Right ventricle myocardium superior (tissue), 1 donor: Measurements from ENCODE around the gene SLC4A4. TPM values are rescaled to one million over a fixed set of nuclear protein-coding genes. Genes with fewer than 3 reads are reported as not detected.
A peak's percentile ranks its signal among the peaks of the same experiment; 100 is the strongest.

Source experiments
- ATAC-seq: fragments of 200-7000 bp; cut with Tn5 transposase; one replicate; pipeline ENCODE4 v1.9.1; 2020; ENCODE audit warnings: mild to moderate bottlenecking; ENCODE audit not compliant: poor library complexity
- DNase-seq: peaks from one replicate; pipeline ENCODE4 v3.0.0-alpha.2; 2020
- intact Hi-C: fragments of 100-400 bp; cut with DNase I; formaldehyde crosslinking; loops from one replicate; pipeline ENCODE4 v1.11.2; 2022
- total RNA-seq: library from RNA; stranded (reverse); fragmentation: NEBNext Ultra II Directional; extraction: Animal tissue kit (Norgen Biotek cat#: 25700); gene quantifications from one replicate; pipeline ENCODE4 v1.2.1, GENCODE V29; 2021
- donor health status: DM: no; HTN: yes; CAD: no; lungs with severe emphysema.

SLC4A4 gene
- total RNA-seq, 1 donor from 2014 or later: 21.2 TPM

GRCh38 chr4:71449878-71450277 is 111.1 kb downstream of the SLC4A4 start:
- ATAC-seq (no peak), DNase-seq (no peak)
- intact Hi-C loops: loop anchor here (10.0 kb wide), 1 partner anchor 215 kb away; no protein-coding TSS in a partner anchor

GRCh38 chr4:71453531-71453930 is 114.7 kb downstream of the SLC4A4 start:
- no peak for DNase-seq
- no peak for ATAC-seq
- intact Hi-C loops: loop anchor here (10.0 kb wide), 1 partner anchor 219 kb away; no protein-coding TSS in a partner anchor

GRCh38 chr4:71456841-71457240 is 118.0 kb downstream of the SLC4A4 start:
- ATAC-seq (peak; percentile 89), DNase-seq (no peak)
- intact Hi-C loops: loop anchor here (10.0 kb wide), 1 partner anchor 222 kb away; no protein-coding TSS in a partner anchor

GRCh38 chr4:71460371-71460770 is 121.6 kb downstream of the SLC4A4 start:
- ATAC-seq (no peak), DNase-seq (no peak)
- intact Hi-C loops: no loop called here

GRCh38 chr4:71461422-71461821 is 122.6 kb downstream of the SLC4A4 start:
- intact Hi-C loops: no loop called here
- no peak for DNase-seq
- no peak for ATAC-seq

- DNase-seq (no peak), ATAC-seq (no peak)
- intact Hi-C loops: no loop called here
These were observed 128.0 kb downstream of the SLC4A4 start for GRCh38 chr4:71466775-71467174.

- no peak for DNase-seq
- ATAC-seq: no peak
- intact Hi-C loops: no loop called here
These were observed 129.4 kb downstream of the SLC4A4 start for GRCh38 chr4:71468116-71468710.

GRCh38 chr4:71469541-71469940 is 130.7 kb downstream of the SLC4A4 start:
- ATAC-seq (no peak), DNase-seq (no peak)
- intact Hi-C loops: no loop called here

GRCh38 chr4:71470524-71470923 is 131.7 kb downstream of the SLC4A4 start:
- no peak for DNase-seq
- no peak for ATAC-seq
- intact Hi-C loops: no loop called here

- DNase-seq (no peak), ATAC-seq (no peak)
- intact Hi-C loops: no loop called here
These were observed 134.1 kb downstream of the SLC4A4 start for GRCh38 chr4:71472946-71473345.

- ATAC-seq: no peak
- intact Hi-C loops: no loop called here
These were observed 134.9 kb downstream of the SLC4A4 start for GRCh38 chr4:71473541-71474240.

GRCh38 chr4:71474731-71475130 is 135.9 kb downstream of the SLC4A4 start:
- ATAC-seq: no peak

More at GRCh38 chr4:71473541-71474240, 134.9 kb downstream of the SLC4A4 start:
- no peak for DNase-seq

GRCh38 chr4:71476240-71476639 is 137.4 kb downstream of the SLC4A4 start:
- no peak for DNase-seq
- no peak for ATAC-seq
- intact Hi-C loops: no loop called here

More at GRCh38 chr4:71474731-71475130, 135.9 kb downstream of the SLC4A4 start:
- no peak for DNase-seq
- intact Hi-C loops: no loop called here

- intact Hi-C loops: no loop called here
- DNase-seq: no peak
- ATAC-seq: peak; percentile 42
These were observed 147.9 kb downstream of the SLC4A4 start for GRCh38 chr4:71486550-71487343.

GRCh38 chr4:71487344-71487920 is 148.6 kb downstream of the SLC4A4 start:
- ATAC-seq (peak; percentile 90), DNase-seq (no peak)
- intact Hi-C loops: no loop called here

GRCh38 chr4:71494539-71494938 is 155.7 kb downstream of the SLC4A4 start:
- intact Hi-C loops: no loop called here
- ATAC-seq: no peak
- no peak for DNase-seq

GRCh38 chr4:71495454-71495853 is 156.6 kb downstream of the SLC4A4 start:
- DNase-seq (no peak), ATAC-seq (no peak)
- intact Hi-C loops: no loop called here

- intact Hi-C loops: no loop called here
- ATAC-seq (no peak), DNase-seq (no peak)
These were observed 158.3 kb downstream of the SLC4A4 start for GRCh38 chr4:71497078-71497477.

- intact Hi-C loops: no loop called here
- DNase-seq (no peak), ATAC-seq (no peak)
These were observed 159.2 kb downstream of the SLC4A4 start for GRCh38 chr4:71498002-71498401.
